CD1c-positive myeloid dendritic cell (primary cell): ENCODE data around the gene RFFL.
"Not testable (repeated sequence)": the region's sequence is repeated elsewhere in the genome, so short reads cannot be mapped to it uniquely, and the experiment has no call there.

ENCODE experiments used
- DNase-seq: peaks from one replicate; pipeline ENCODE4 v3.0.0-alpha.2; 2016; ENCODE audit errors: extremely low spot score

The RFFL gene, protein sequence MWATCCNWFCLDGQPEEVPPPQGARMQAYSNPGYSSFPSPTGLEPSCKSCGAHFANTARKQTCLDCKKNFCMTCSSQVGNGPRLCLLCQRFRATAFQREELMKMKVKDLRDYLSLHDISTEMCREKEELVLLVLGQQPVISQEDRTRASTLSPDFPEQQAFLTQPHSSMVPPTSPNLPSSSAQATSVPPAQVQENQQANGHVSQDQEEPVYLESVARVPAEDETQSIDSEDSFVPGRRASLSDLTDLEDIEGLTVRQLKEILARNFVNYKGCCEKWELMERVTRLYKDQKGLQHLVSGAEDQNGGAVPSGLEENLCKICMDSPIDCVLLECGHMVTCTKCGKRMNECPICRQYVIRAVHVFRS

DNA sequence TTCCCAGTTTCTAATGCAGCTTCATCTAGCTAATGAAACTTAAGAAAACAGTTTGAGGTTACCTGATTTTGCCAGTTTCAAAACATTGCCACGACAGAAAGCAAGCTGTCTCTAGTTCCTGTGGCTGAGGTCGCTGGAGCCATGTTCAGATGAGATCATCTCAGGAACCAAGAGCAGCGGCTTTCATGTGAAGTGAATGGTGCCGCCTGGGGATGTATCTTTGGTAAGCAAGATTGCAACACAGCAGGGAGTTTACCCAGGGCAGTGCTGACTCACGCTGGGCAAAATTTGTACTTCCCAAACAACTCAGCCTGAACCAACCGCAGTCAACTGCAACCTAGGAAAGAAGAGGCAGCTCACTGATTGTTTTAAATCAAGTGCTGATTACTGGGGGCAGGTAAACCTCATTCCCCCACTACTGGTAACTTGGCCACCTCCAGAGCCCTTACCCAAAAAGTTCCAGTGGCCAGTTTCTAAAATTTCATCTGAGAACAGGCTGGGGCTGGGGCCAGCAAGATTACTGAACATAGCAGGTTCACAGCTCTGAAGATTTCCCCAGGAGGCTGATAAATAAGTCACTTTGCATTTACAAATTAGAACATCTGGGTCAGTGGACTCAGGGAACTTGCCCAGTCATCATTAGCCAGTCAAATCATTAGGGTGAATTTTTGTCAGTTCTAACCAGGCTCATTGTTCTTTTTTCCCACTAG, at the start of gene RFFL:
Gene RFFL, minus strand, starts transcription at position 194 of the 710 bp plus-strand sequence. CDS start 37,154 bp downstream, outside the sequence.
- DNase-seq = peak; percentile 97

DNA sequence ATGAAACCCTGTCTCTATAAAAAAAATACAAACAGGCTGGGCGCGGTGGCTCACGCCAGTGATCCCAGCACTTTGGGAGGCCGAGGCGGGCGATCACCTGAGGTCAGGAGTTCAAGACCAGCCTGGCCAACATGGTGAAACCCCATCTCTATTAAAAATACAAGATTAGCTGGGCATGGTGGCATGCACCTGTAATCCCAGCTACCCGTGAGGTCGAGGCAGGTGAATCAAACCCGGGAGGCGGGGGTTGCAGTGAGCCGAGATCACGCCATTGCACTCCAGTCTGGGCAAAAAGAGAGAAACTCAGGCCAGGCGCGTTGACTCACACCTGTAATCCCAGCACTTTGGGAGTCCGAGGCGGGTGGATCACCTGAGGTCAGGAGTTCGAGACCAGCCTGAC, 47.3 kb upstream of the RFFL start:
- not testable (repeated sequence) for DNase-seq

DNA sequence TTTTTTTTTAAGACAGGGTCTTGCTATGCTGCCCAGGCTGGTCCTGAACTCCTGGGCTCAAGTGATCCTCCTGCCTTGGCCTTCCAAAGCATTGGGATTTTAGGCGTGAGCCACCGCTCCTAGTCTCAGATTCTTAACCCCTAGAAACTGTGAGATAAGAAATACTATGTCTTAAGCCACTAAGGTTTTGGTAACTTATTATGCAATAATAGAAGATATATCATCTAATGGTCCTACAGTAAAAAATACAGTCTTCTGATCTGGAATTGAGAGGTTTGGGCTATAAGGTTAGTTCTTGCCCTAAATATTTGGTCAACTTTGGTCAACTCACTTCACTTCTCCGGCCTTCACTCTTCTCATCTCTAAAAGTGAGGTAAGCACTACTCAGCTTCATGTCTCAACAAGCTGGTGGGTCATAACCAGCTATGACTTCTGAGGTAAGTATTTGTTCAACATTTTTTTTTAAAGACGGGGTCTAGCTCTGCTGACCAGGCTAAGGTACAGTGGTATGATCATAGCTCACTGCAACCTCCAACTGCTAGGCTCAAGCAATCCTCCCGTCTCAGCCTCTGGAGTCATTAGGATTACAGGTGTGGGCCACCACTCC, 41.4 kb upstream of the RFFL start:
- no peak for DNase-seq

DNA sequence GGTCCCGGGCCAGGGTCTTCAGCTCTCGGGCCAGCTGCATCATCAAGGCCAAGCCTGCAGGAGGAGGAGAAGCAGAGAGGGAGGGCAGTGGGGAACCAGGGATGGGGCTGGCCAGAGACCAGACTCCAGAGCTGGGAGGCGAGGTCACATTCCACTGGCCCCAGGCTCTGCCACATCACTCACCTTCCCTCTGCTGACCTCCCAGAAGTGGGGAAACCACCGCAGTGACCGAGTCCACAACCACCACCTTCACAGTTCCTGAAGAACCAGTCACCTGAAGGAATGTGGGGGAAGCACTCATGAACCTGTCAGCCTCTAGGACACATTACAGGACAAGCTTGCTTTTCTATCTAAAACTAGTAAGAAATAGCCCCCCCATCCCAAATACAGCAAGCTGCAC, 39.8 kb upstream of the RFFL start:
- DNase-seq = no peak

DNA sequence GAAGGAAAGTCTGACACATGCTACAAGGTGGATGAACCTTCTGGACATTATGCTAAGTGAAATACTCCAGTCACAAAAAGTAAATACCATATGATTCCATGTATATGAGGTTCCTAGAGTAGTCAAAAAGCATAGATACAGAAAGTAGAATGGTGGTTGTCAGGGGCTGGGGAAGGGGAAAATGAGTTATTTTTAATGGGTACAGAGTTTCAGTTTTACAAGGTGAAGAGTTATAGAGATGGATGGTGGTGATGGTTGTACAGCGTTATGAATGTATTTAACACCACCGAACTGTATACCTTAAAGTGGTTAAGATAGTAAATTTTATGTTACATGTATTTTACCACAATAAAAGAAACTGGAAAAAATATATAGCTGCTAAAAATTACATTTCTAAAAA, 38.2 kb upstream of the RFFL start:
- no peak for DNase-seq

DNA sequence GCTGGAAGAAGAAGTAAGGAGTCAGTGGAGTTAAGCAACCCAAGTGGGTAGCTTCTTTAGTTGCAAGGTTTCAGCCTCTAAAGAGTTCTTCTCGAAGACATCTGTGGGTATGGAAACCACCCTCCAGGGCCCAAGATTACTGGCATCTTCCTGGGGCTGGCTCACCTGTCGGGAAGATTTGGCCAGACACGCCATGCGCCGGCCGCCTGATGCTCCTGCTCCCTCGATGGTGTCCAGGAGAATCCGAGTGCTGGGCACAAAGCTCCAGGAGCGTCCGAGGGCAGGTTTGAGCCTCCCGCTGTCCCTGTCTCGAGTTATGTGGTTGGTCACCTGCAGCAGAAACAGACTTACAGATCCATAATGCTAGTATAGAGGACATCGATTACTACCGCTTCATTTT, 37.5 kb upstream of the RFFL start:
- no peak for DNase-seq

DNA sequence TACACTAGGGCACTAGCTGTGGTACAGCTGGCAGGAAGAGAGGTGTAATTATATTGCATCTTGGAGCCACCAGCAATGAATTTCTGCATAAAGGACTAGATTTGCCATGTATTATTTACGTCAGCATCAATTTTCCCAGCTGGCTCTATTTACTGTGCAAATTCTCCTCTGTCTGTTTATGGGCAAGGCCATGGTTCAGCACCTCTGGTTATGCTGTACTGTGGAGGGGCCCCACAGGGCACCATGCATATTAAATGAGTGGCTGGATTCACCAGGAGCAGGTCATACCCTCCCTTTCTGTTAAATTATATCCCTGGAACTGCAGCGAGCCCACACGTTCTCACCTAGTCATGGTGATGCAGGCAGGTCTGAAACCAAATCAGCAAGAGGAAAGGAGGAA, 36.4 kb upstream of the RFFL start:
- no peak for DNase-seq

DNA sequence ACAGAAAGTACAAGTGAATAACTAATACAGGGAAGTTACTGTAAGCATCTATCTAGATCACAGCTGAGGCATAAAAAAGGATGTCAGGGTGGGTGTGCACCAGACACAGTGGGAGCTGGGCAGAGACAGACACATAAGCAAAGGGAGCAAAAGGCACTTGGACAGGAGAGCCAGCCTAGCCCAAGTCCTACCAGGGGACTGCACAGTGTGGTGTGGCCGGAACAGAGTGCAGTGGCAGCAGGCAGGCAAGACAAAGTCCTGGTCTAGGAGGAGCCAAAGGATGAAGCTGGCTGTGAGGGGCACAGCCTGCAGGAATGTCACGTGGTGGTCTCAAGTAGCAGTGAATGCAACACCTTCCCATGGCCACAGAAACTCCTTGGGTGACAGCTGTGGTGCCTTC, 34.3 kb upstream of the RFFL start:
- no peak for DNase-seq

DNA sequence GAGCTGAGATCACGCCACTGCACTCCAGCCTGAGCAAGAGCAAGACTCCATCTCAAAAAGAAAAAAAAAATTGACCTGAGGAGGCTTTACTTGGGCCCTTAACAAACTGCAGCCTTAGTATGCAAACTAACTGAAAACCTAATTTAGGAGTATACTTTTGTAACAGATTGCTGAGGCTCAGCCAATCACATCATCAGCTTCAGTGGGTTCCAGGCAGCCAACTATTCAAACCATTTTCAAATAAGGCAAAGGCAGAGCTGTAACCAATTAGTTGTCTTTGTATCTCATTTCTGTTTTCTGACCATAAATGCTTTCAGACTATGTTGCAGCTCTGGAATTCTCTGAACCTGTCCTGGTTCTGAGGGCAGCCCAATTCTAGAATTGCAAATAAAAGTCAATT, 32.2 kb upstream of the RFFL start:
- no peak for DNase-seq

DNA sequence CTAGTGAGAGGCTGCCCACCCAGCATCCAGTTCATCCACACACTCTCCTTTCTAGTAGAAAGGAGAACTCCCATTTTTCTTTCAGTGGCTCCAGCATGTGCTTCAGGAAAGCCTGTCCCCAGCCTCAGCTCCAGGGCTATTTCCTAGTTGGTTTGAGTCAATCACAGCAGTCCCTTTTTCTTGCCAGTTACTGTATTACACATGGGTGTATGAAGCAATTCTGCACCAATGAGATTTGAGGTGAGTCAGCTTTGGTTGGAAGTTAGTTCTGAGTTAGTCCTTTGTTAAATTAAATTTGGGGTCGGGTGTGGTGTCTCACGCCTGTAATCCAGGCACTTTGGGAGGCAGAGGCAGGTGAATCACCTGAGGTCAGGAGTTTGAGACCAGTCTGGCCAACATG, 31.4 kb upstream of the RFFL start:
- DNase-seq = peak; percentile 37

DNA sequence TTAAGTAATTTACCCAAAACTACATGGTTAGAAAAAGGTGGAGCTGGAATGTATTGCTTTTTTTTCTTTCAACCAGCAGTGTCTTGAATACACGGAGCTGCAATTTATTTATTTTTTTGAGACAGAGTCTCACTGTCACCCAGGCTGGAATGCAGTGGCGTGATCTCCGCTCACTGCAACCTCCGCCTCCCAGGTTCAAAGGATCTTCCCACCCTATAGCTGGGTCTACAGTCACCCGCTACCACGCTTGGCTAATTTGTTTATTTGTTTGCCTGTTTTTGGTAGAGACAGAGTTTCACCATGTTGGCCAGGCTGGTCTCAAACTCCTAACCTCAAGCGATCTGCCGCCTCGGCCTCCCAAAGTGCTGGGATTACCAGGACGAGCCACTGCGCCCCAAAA, 27.2 kb upstream of the RFFL start:
- DNase-seq = not testable (repeated sequence)

DNA sequence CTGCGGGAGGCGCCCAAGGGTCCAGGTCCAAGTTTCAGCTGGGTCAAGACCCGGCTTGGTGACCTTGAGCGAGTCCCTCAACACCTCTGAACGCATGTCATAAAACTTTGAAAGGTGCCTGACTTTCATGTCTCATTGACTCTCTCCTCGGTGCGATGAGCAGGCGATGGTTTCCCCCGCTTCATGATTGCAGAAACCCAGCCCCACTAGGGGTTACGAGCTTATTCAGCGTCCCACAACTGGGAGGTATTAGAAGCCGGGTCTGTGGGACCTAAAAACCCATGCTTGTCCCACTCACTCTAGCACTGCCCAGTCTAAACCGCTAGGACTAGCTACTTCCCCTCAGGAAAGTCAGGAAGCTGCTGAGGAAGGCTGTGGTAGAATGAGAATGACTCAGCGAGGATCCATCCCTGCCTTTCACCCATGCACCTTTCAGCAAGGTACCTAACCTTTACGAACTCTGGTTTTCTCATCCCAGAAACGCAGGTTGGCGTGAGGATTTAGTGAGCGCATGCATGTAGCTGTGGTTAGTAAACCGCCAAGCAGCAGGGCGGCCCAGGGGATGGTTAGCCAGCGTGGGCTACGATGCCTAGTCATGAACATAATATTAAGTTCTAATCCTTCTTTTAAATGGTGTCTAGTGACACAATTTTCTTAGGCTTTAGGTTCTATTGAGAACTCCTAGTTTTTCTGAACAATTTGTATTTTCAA, 26.2 kb upstream of the RFFL start:
- peak; percentile 75 for DNase-seq

DNA sequence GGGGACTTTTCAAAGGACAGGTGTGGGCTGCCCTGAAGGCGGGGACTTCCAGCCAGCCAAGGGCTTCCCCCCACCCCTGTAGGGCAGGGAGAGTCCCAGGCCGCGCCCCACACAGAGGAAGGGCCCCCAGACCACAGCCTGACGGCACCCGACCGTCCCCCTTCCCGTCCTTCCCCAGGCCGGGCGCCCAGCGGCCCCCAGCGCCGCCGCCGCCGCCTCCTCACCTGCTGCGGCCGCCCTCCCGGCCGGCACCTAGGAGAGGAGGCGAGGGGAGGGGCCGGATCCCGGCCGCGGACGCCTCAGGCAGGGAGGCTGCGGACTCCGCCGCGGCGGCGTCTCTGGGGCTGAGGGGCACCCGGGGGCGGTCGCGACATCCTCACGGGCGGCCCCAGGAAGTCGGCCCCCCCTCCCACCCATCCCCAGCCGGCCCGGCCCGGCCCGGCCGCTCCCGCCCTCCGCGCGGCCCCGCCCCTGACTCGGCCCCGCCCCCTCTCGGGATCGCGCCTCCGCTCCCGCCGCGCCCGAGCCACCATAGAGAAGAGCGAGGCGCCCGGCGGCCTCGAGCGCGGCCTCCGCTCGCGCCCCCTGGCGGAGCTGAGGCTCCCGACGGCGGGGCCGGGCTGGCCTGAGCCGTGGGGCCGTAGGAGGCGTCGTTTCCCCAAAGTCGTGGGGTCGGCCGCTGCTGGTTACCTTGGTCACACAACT, 25.5 kb upstream of the RFFL start:
- peak; percentile 95 for DNase-seq

DNA sequence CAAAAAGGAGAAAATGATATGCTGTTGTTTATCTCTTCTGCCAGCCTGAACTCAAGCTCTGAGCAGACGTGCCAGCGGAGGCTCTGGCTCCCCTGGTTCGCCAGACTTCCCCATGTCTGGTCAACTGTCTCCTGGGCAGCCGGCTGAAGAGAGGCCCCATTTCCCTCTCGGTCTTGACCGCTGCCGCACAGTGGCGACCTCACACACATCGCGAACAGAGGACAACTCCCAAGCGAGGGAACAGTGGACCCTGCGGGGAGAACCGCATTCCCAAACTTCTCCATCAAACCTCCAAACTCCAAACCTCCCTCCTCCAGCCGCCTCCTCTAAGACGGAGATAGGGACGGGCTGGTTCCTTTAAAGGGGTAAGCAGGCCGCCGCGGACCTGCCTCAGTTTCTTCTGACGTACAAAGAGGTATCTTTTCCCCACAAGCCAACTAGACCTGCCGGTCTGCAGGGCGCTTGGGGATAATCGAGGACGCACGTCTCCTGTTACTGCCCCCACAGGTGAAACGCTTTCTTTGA, 24.9 kb upstream of the RFFL start:
- DNase-seq = peak; percentile 65

DNA sequence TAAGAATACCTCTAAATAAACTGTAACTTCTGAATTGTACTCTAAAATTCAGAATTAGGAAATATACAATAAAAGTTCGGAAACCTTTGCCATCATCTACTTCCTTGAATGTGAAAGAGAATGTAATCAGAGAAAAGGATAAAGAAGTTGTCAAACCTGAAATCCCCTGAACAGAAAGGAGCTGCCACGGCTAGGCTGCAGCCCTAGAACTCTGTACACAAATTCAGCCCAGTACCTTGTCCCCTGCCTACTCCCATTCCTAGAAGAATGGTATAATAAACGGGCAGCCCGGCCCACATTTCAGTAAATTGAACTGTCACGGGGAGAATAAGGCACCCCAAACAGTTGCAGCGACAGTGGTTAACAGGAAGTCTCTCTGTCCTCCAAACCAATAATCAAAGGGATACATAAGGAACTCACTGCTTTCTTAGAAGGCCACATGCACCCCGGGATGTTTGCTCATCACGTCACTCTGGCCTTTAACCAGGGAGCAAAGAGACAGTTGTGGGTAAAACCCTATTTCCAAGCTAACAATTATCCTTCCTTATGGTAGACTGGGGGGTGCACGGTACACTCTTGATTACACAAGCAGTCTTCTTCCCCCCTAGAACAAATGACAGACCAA, 24.3 kb upstream of the RFFL start:
- DNase-seq = peak; percentile 70

DNA sequence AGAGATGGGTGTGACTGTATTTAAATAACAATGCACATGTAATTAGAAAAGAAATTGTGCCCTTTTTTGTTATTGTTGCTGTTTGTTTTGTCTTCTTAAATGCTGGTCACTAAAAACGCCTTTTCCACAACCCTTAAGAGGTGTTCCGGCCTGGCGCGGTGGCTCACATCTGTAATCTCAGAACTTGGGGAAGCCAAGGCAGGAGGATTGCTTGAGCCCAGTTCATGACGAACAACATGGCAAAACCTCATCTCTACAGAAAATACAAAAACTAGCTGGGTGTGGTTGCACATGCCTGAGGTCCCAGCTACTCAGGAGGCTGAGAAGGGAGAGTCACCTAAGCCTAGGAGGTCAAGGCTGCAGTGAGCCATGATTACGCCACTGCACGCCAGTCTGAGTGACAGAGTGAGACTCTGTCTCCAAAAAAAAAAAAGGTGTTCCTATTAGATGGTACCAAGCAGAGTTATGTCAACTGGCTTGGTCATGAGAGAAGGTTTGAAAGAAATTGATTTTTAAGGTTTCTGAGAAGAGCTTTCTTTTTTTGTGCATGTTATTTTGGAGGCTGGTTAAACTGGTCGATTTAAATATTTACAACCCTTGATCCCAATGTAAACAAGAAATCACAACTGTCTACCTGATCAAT, 23.5 kb upstream of the RFFL start:
- DNase-seq = no peak

DNA sequence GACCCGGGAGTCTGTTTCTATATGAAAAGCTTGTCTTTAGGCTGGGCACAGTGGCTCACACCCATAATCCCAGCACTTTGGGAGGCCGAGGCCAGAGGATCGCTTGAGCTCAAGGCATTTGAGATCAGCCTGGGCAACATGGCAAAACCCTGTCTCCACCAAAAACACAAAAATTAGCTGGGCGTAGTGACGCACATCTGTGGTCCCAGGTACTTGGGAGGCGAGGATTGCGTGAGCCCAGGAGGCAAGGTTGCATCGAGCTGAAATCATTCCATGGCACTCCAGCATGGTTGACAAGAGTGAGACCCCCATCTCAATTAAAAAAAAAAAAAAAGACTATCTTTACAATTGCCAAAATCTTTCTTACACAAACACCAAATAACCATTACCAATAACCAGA, 22.7 kb upstream of the RFFL start:
- DNase-seq = no peak

DNA sequence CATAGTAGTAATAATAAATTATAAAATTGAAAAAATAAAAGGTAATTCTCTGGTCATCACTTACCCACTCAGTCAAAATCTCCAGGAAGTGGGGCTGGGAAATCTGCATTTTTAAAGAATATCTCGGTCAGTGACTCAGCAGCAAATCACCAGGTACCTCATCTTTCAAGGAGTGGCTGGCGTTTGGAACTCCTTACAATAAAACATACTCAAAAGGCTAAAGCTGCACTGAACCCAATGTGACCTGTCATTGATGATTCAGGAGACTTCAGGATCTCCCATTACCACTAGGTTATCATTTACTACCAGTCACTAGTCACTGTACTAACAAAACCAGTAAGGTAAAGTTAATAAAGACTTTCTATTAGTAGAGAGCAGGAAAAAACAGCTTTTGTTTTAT, 21.5 kb upstream of the RFFL start:
- DNase-seq = no peak

DNA sequence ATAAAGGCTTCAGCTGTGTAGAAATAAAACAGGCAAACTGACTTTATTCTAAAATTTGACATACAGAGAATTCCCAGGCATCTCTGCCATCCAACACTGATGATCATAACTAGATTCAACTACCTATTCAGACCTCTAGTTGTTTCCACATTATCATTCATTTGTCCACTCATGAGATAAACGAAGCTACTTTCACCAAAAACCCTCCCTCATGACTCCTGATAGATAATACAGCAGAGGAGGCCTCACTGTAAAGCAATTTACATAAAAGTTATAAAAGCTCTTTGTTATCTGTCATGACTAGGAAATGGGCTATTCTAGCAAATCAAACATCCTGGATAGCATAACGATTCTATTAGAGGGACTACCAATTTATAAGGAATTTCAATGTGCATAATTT, 19.6 kb upstream of the RFFL start:
- no peak for DNase-seq

DNA sequence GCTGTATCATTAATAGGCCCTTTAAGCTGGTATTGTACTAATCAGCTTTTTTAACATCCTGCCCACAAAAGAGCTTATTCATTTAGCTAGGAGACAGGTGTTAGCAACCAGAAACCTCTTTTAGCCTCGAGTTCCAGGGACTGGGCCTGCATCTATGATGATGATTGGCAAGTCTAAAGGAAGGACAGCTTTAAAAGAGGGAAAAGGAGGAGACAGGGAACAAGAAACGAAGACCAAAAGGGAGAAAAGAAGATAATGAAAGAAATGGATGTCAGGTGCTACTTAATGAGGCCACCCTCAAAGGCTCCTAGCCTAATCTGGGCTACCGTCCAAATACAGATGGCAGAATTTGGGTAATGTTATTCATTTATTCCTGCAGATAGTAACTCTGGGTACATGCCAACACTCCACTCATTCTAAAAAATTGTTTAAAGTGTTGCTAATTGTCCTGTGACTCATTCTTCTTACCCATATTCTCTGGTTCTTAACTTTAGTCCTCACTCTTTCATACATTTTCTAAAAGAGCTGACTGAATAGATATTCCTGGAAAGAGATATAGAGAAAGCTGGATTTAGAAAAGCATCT, 18.7 kb upstream of the RFFL start:
- no peak for DNase-seq
